DMS 273 (cell line): ENCODE measurements around the gene STX18.
"Not testable (repeated sequence)": the region's sequence is repeated elsewhere in the genome, so short reads cannot be mapped to it uniquely, and the experiment has no call there.

ENCODE experiments used
- DNase-seq: peaks from one replicate; lab custom pipeline; 2025; ENCODE audit not compliant: unreplicated experiment; lab: John Stamatoyannopoulos, UW

The STX18 gene

GRCh38 chr4:4422117-4422516, 119.7 kb downstream of the STX18 start:
- not testable (repeated sequence) for DNase-seq

- no peak for DNase-seq
Measured at GRCh38 chr4:4421356-4421755, 120.5 kb downstream of the STX18 start.

- no peak for DNase-seq
Measured at GRCh38 chr4:4420421-4420820, 121.4 kb downstream of the STX18 start.

GRCh38 chr4:4419896-4420295, 122.0 kb downstream of the STX18 start:
- no peak for DNase-seq

- no peak for DNase-seq
Measured at GRCh38 chr4:4418676-4419390, 123.0 kb downstream of the STX18 start.

- peak; percentile 57 for DNase-seq
Measured at GRCh38 chr4:4417886-4418285, 124.0 kb downstream of the STX18 start.

- DNase-seq = no peak
Measured at GRCh38 chr4:4416981-4417380, 124.9 kb downstream of the STX18 start.

- no peak for DNase-seq
Measured at GRCh38 chr4:4415806-4416805, 125.7 kb downstream of the STX18 start.

- no peak for DNase-seq
Measured at GRCh38 chr4:4415107-4415805, 126.6 kb downstream of the STX18 start.

GRCh38 chr4:4413806-4414205, 128.0 kb downstream of the STX18 start:
- no peak for DNase-seq

GRCh38 chr4:4413373-4413725, 128.5 kb downstream of the STX18 start:
- DNase-seq = no peak

- peak; percentile 33 for DNase-seq
Measured at GRCh38 chr4:4412641-4413372, 129.0 kb downstream of the STX18 start.

- DNase-seq = no peak
Measured at GRCh38 chr4:4411906-4412305, 129.9 kb downstream of the STX18 start.

GRCh38 chr4:4410271-4410670, 131.6 kb downstream of the STX18 start:
- no peak for DNase-seq

GRCh38 chr4:4409416-4410115, 132.3 kb downstream of the STX18 start:
- DNase-seq = no peak

- no peak for DNase-seq
Measured at GRCh38 chr4:4408576-4409335, 133.1 kb downstream of the STX18 start.

GRCh38 chr4:4408132-4408523, 133.7 kb downstream of the STX18 start:
- DNase-seq = no peak

GRCh38 chr4:4407299-4408131, 134.3 kb downstream of the STX18 start:
- DNase-seq = no peak
